Small intestine (tissue), 7 donors: Measurements from ENCODE around the gene UBL7. TPM values are rescaled to one million over a fixed set of nuclear protein-coding genes. Genes with fewer than 3 reads are reported as not detected.

ENCODE experiments used
- DNase-seq, 2 donors: peaks; one replicate each; pipeline versions ENCODE4 v3.0.0 to v3.0.0-alpha.2; 2013
- FAIRE-seq: peaks from 2 replicates; lab custom pipeline; 2012; peaks lifted over from hg19 to GRCh38; lab: Jason Lieb, UNC
- H3K27ac ChIP-seq, 3 donors: one replicate each; pipeline ENCODE4 v1.5.1; 2013; ENCODE audit warnings: low read length in 2 of 3, mild to moderate bottlenecking in 2 of 3, control low read depth in 1 of 3, inconsistent platforms in 1 of 3, low read depth in 1 of 3, moderate library complexity in 1 of 3
- H3K27me3 ChIP-seq, 3 donors: one replicate each; pipeline ENCODE4 v1.6.1; 2013; ENCODE audit warnings: low read length in 3 of 3, inconsistent platforms in 1 of 3; ENCODE audit not compliant: control insufficient read depth in 3 of 3, insufficient read depth in 3 of 3
- H3K36me3 ChIP-seq, 3 donors: one replicate each; pipeline ENCODE4 v1.6.1; 2013; ENCODE audit warnings: low read length in 3 of 3, inconsistent platforms in 1 of 3, low read depth in 1 of 3, mild to moderate bottlenecking in 1 of 3, moderate library complexity in 1 of 3; ENCODE audit not compliant: control insufficient read depth in 3 of 3, insufficient read depth in 2 of 3
- H3K4me1 ChIP-seq, 3 donors: one replicate each; pipeline ENCODE4 v1.6.1; 2013; ENCODE audit warnings: low read length in 2 of 3, inconsistent platforms in 1 of 3, low read depth in 1 of 3, mild to moderate bottlenecking in 1 of 3, moderate library complexity in 1 of 3; ENCODE audit not compliant: control insufficient read depth in 3 of 3, insufficient read depth in 2 of 3
- H3K4me3 ChIP-seq, 3 donors: one replicate each; pipeline ENCODE4 v1.5.1; 2013; ENCODE audit warnings: low read length in 3 of 3, control low read depth in 1 of 3, inconsistent platforms in 1 of 3, low read depth in 1 of 3, mild to moderate bottlenecking in 1 of 3, moderate library complexity in 1 of 3
- H3K9me3 ChIP-seq, 2 donors: one replicate each; pipeline ENCODE4 v1.6.1; 2013; ENCODE audit warnings: low read depth in 1 of 2, low read length in 1 of 2; ENCODE audit not compliant: control insufficient read depth in 2 of 2, insufficient read depth in 1 of 2
- WGBS, 3 donors: extraction: QIAGEN DNeasy Blood & Tissue Kit; methylation state at CpG; one replicate each; pipeline ENCODE4 v1.1.7; 2013; 5-methylcytosine and 5-hydroxymethylcytosine counted together
- polyA plus RNA-seq, 4 donors: library from polyadenylated mRNA; stranded (reverse) in 3 of 4; unstranded in 1 of 4; fragments of 200-250 nt in 3 of 4; fragments of 120-200 nt in 1 of 4; gene quantifications; one replicate each; pipeline versions ENCODE4 v1.2.1 to v1.2.3, GENCODE V29; 2013
- donor health status: healthy with polysubstance abuse.
- donor health status: control.
- donor health status: control.
- donor health status: Bipolar disorder and iron deficiency.
- donor health status: healthy.

Gene UBL7
- polyA plus RNA-seq, 4 donors = 33.3 to 51.7 (median 41.1) TPM

DNA sequence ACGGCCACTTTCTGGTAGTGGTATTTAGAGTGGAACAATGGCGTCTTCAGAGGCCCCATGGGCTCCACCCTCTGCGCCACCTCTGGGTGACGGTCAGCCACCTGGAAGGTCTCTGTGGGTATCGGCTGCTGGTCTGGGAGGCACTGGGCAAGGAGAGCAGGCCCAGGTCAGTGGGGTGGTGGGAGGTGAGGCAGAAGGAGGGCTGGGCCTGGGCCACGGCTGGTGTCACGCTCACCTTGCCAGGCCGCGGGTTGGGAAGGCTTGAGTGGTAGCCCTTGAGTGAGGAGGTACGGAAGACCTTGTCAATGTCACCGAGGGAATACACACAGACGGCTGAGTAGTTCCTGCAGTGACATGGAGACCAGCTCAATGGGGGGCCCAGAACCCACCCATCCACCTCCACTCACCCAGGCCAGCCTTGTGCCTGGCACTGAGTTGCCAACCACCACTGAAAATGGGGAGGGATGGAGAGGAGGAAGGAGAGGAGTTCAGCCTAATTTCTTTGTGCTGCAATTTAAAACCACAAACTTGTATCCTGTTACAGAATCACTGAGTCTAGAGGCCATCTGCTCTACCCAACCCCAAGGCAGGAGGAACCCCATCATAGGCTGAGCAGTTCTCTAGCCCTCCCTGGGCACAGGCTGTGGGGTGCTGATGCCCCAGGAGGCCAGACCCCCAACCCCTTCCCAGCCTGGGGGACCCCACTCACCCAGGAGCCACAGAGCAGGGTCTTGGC lies 46.2 kb downstream of the UBL7 start:
- peaks cover 0 to 3% (median 0%) of the 10 kb centered on the region in 3 donors for H3K36me3 ChIP-seq
- no peak for FAIRE-seq
- no peak for DNase-seq
- H3K9me3 ChIP-seq = no peaks in the 10 kb centered on the region
- H3K27me3 ChIP-seq = no peaks in the 10 kb centered on the region
- no peak overlapping the region for H3K27ac ChIP-seq
- 90 to 95% (median 94%) methylated on average over 12 of the region's 12 CpGs for WGBS, 3 donors
- no peaks in the 10 kb centered on the region for H3K4me1 ChIP-seq
- H3K4me3 ChIP-seq = no peak overlapping the region

DNA sequence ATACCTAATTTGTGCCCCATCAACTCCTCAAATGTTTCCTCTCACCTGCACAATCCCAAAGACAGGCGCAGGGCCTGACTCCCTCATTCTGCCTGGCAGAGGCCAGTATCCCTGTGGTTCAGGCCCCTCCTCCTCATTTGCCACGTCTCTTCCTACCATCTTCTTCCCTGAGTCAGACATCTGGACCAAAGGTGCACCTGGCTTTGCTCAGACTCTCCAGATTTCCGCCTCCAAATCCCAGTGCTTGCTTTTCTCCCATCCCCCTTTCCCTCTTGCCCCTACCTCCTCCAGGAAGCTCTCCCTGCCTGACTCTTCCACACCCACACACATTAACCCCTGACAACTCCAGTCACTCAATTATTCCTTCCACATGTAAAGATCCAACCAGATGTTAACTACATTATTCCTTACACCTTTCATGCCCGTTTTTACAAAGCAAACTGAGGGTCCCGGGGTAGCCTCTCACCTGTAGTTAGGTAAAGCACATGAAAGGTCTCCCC lies 46.8 kb downstream of the UBL7 start:
- H3K9me3 ChIP-seq = no peaks in the 10 kb centered on the region
- no peak overlapping the region for H3K27ac ChIP-seq
- no peaks in the 10 kb centered on the region for H3K4me1 ChIP-seq
- 68 to 83% (median 81%) methylated on average over 5 of the region's 5 CpGs for WGBS, 3 donors
- H3K4me3 ChIP-seq = no peak overlapping the region
- FAIRE-seq = no peak
- no peak for DNase-seq
- H3K36me3 ChIP-seq = peaks cover 0 to 3% (median 0%) of the 10 kb centered on the region in 3 donors
- no peaks in the 10 kb centered on the region for H3K27me3 ChIP-seq

DNA sequence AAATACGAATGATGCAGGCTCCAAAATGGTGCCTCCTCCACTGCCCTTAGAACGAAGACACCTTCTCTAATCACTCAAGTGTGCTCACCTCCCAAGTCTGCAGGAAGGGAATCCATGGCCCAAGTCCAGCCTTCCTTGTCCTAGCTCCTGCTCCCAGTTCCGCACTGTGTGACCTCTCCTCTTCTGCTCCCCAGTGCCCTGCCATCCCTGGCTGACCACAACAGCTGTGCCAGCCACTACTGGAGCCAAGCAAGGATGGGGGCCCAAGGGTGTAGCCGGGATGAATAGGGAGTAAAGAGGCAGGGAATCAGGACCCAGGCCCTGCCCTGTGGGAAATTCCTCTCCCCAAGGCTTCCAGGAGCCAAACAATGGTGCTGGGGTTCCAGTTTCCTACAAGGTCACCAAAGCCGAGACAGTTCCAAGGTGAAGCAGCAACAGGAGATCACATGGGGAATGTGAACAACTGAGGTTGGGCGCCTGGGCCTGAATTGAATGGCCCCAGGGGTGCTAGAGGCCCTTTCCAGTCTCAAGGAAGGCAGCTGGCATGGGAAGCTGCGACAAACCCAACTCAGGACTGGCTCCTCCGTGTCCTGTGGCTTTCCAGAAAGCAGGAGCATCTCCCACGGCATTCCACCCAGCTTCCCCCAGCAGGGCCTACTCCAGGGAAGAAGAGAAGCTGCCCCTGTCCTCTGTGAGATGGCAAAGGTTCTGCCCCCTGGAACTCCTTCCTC lies 47.4 kb downstream of the UBL7 start:
- WGBS, 3 donors = 77 to 87% (median 83%) methylated on average over 9 of the region's 9 CpGs
- Histone ChIP-seq H3K27me3 (no peaks in the 10 kb centered on the region), H3K4me3 (no peak overlapping the region), H3K36me3 (peaks cover 0 to 3% (median 0%) of the 10 kb centered on the region in 3 donors), H3K9me3 (no peaks in the 10 kb centered on the region), H3K27ac (no peak overlapping the region), H3K4me1 (no peaks in the 10 kb centered on the region)
- FAIRE-seq (no peak), DNase-seq (no peak)

DNA sequence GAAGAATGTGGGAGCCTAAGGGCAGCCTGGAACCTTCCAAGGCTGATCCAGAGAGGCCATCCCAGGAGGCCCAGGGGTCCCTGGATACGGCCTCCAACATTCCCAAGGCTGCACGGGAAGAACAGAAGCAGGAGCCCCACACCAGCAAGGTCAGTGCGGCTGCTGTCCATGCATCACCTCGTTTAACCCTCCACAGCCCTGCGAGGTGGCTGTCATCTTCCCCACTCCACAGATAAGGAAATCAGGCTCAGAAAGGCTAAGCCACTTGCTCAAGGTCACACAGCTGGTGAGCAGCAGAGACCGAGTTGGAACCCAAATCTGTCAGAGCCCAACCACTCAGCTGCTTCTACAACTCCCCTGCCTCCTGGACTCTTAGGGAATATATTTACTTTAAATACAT lies 48.8 kb downstream of the UBL7 start:
- no peaks in the 10 kb centered on the region for H3K4me1 ChIP-seq
- peaks cover 0 to 3% (median 0%) of the 10 kb centered on the region in 3 donors for H3K36me3 ChIP-seq
- FAIRE-seq (no peak), DNase-seq (no peak)
- H3K27ac ChIP-seq = no peak overlapping the region
- H3K4me3 ChIP-seq = no peak overlapping the region
- no peaks in the 10 kb centered on the region for H3K9me3 ChIP-seq
- WGBS, 3 donors = 54 to 72% (median 64%) methylated on average over 6 of the region's 6 CpGs
- peaks cover 0 to 3% (median 0%) of the 10 kb centered on the region in 3 donors for H3K27me3 ChIP-seq

DNA sequence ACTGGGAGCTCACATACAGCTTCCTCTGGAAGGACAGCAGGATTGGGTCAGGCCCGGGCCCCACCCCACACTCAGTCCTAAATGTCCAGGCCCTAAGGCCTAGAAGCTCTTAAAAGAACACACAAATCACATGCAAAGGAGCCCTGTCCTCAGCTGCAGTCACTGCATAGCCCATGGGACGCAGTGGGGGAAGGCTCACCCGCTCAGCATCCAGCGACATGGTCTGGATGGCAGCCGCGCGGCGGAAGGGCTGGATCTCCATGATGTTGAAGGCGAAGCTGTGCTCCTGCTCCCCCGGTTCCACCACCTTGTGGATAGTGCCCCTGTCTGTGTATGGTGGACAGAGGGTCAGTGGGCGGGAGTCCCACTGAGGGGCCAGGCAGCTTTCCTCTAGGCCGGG lies 49.3 kb downstream of the UBL7 start:
- Histone ChIP-seq H3K4me3 (no peak overlapping the region), H3K4me1 (no peaks in the 10 kb centered on the region), H3K9me3 (no peaks in the 10 kb centered on the region), H3K27ac (no peak overlapping the region), H3K36me3 (peaks cover 0 to 3% (median 0%) of the 10 kb centered on the region in 3 donors), H3K27me3 (peaks cover 0 to 3% (median 0%) of the 10 kb centered on the region in 3 donors)
- FAIRE-seq (no peak), DNase-seq (no peak)
- 93 to 95% (median 93%) methylated on average over 12 of the region's 12 CpGs for WGBS, 3 donors

DNA sequence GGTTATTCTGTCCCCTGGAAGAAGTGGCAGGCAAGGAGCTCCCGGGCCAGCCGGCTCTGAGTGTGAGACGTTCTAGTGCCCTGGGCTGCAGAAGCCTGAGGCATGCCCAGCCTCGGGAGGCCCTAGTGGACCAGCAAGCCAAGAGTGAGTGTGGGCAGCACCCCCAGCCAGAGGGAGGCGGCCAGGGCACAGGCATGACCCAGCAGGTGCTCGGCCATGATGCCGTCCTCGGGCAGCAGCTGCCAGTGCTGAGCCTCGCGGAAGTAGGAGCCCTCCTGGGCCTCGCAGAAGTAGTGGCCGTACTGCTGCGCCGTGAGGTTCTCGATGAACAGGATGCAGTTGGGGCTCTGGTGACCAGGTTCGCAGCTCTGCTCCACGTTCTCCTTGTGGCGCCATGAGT lies 50.5 kb downstream of the UBL7 start:
- Histone ChIP-seq H3K36me3 (peaks cover 0 to 3% (median 0%) of the 10 kb centered on the region in 3 donors), H3K4me1 (no peaks in the 10 kb centered on the region), H3K27me3 (peaks cover 0 to 3% (median 0%) of the 10 kb centered on the region in 3 donors), H3K27ac (no peak overlapping the region), H3K4me3 (no peak overlapping the region), H3K9me3 (no peaks in the 10 kb centered on the region)
- FAIRE-seq (no peak), DNase-seq (no peak)
- 92 to 95% (median 94%) methylated on average over 18 of the region's 18 CpGs for WGBS, 3 donors

DNA sequence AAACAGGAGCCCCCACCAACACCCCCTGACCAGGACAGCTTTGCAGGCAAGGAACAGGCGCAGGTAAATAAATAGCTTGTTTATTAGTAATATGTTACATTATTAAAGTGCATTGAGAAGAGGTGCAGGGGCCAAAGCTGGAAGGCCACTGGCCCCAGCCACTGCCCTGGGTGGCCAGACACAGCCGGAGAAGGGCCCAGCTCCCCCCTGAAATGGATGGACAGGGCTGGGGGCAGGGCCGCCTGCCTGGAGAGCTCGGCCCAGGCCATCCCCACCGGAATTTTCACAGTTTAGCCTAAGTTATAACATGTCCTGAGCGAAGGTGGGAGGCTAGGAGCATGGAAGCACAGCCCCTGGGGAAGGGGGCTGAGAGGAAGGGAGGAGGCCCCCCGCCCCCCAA lies 51.7 kb downstream of the UBL7 start:
- Histone ChIP-seq H3K9me3 (no peaks in the 10 kb centered on the region), H3K36me3 (peaks cover 0 to 3% (median 0%) of the 10 kb centered on the region in 3 donors), H3K4me3 (no peak overlapping the region), H3K27ac (no peak overlapping the region), H3K27me3 (peaks cover 0 to 3% (median 0%) of the 10 kb centered on the region in 3 donors), H3K4me1 (no peaks in the 10 kb centered on the region)
- 67 to 83% (median 77%) methylated on average over 7 of the region's 7 CpGs for WGBS, 3 donors
- no peak for FAIRE-seq
- DNase-seq = no peak

DNA sequence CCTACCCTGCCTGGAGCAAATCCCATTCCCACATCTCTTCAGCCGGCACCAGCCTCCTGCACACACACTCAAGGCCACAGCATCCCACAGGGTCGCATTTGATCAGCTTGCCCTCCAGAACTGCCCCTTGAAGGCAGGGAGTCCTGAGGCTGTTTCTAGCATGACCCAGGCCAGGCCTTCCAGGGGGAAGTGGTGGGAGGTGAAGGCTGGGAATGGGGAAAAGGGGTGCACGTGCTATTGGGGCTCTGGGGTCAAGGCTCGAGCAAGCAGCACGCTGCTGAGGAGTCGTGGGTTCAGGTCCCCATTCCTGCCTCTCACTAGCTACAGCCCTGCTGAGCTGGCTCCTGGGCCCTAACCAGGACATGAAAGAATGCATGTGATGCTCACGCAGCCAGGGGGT lies 52.1 kb downstream of the UBL7 start:
- DNase-seq (no peak), FAIRE-seq (no peak)
- WGBS, 3 donors = 68 to 75% (median 71%) methylated on average over 6 to 7 of the region's 7 CpGs
- Histone ChIP-seq H3K9me3 (no peaks in the 10 kb centered on the region), H3K27me3 (peaks cover 0 to 3% (median 0%) of the 10 kb centered on the region in 3 donors), H3K27ac (no peak overlapping the region), H3K4me3 (no peak overlapping the region), H3K4me1 (no peaks in the 10 kb centered on the region), H3K36me3 (peaks cover 0 to 3% (median 0%) of the 10 kb centered on the region in 3 donors)
